ENCODE measurements around the gene APBB1IP. TPM values are rescaled to one million over a fixed set of nuclear protein-coding genes. Genes with fewer than 3 reads are reported as not detected.
"Not testable (repeated sequence)": the region's sequence is repeated elsewhere in the genome, so short reads cannot be mapped to it uniquely, and the experiment has no call there.

Gene APBB1IP
- total RNA-seq, 1 experiment from 2014 or later = not detected

DNA sequence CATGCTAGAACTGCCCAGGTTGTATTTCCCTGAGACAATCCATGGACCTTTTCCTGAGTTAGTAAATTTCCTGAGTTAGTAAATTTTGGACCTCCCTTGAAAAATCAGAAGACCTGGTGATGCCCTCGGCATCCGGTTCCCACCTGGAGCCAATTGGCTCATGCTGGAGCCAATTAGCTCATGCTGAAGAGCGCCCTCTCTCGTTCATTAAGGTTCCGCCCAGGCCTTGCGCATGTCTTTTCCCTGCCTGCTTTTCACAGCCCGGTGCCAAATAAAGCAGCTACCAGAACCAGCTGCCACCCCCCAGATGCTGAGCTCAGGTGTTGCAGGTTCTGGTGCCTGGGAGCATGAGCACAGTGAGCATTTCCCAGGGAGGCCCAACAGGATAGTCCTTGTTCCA, 96.2 kb downstream of the APBB1IP start:
- DNase-seq (ENCODE audit: low spot score) = no peak
- in situ Hi-C loops (cut with HindIII; ENCODE audit: low sequenced_read_pairs) = no loop called here

DNA sequence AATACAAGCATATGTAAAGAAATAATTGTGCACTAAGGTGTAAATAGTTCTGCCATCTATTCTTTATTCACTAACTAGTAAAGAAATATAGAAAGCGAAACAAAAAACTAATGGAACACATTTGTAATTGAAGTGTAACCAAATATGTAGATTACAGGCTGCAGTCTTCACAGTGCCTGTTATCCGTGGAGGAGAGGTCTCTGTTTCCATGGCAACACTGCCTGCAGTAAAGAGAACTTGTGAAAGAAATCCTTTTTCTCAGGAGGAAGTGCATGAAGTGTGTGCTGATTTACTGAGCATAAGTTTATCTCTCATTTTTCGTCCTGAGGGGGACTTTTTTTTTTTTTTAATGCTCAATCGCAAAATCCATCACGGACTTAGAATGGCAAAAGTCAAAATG, 102.5 kb downstream of the APBB1IP start:
- in situ Hi-C loops (cut with HindIII; ENCODE audit: low sequenced_read_pairs) = no loop called here
- no peak for DNase-seq (ENCODE audit: low spot score)

DNA sequence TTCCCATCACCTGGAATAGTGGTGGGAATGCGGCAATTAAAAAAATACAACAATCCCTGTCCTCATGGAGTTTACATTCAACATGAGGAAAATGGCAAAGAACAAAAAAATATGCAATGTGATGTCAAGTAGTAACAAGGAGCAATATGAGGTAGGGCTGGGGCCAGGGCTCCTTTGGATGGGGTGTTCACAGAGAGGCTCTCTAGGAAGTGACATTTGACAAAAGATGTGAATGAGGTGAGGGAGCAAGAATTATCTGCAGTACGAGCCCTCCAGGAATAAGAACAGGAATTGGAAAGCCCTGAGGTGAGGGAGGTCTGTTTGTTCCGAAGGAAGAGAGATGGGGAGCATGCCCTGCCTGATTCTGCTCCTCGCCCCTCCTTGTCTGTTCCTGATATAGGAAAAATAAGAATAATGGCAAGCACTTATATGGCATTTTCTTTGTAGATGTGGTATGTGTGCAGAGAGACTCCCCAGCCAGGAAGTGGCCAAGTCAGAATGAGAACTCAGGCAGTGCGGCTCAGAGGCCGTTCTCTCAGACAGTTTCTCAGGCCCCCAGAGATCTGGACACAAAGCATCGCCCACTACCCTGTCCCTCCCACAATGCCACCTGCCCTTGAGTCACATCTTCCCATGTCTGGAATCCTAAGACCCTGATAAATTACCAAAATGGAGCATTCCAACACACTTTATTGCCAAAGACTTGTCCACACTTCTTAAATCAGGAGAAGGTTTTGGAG, 105.6 kb downstream of the APBB1IP start:
- DNase-seq (ENCODE audit: low spot score) = no peak
- in situ Hi-C loops (cut with HindIII; ENCODE audit: low sequenced_read_pairs) = no loop called here

DNA sequence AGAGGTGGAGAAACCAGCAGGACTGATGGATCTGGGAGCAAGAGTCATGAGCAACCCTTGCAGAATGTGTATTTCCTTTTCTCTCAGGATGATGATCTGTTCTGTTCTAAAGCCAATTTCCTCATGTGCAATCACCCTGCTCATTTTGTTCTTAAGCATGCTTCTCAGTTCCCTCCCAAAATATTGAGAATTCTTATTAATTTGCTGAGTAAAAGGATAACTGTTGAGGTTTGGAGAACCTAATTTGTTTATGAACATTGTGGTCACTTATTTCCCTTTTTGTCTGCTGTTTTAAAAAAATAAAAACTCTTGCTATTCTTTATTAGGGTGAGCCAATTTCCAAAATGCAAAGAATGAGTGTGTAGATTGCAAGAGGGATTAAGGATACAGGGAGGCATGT, 106.8 kb downstream of the APBB1IP start:
- DNase-seq (ENCODE audit: low spot score) = no peak
- in situ Hi-C loops (cut with HindIII; ENCODE audit: low sequenced_read_pairs) = no loop called here

DNA sequence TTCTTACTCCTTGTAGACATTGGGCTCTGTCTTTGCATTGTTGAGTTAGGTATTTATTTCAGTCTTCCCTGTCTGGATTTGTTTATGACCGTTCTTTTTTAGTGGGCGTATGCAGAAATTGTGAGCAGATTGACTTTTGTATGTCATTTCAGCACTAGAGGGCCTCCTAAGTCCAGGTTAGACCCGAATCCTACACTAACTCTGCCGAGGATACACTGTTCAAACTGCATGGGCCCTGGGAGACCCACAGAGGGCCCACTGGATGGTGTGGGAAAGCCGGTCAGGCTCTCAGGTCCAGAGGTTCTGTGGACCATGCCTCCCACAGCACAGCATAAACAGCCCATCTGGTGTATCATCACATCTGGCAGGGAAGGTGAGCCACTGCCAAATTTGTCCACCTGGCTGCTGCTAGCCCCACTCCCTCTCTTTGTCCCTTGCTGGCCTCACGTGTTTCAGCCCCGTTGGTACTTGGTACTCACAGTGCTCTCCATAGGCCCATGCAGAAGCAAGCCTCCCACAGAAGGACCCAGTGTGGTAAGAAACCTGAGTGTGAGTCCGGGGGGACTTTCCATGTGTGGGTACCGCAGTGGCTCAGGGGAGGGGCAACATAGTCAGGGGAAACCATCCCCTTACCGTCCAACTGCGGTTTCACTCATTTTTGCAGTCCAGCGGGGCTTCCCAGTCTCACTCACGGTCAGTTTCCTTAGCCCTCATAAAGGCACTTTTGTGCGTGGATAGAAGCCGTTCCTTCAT, 112.8 kb downstream of the APBB1IP start:
- no peak for DNase-seq (ENCODE audit: low spot score)
- in situ Hi-C loops (cut with HindIII; ENCODE audit: low sequenced_read_pairs) = no loop called here

DNA sequence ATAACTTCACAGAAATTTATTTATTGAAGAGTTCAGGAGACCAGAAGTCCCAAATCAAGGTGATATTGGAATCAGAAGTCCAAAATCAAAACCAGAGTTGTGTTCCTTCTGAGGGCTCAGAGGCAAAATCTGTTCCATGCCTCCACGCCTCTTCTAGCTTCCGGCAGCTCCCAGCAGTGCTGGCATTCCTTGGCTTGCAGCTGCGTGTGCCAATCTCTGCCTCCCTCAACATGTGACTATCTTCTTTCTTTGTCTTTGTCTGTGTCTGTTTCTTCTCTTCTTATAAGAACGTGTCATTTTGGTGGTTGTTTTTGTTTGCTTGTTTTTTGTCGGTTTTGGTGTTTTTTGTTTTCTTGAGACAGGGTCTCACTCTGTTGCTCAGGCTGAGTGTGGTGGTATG, 116.1 kb downstream of the APBB1IP start:
- DNase-seq (ENCODE audit: low spot score) = no peak

DNA sequence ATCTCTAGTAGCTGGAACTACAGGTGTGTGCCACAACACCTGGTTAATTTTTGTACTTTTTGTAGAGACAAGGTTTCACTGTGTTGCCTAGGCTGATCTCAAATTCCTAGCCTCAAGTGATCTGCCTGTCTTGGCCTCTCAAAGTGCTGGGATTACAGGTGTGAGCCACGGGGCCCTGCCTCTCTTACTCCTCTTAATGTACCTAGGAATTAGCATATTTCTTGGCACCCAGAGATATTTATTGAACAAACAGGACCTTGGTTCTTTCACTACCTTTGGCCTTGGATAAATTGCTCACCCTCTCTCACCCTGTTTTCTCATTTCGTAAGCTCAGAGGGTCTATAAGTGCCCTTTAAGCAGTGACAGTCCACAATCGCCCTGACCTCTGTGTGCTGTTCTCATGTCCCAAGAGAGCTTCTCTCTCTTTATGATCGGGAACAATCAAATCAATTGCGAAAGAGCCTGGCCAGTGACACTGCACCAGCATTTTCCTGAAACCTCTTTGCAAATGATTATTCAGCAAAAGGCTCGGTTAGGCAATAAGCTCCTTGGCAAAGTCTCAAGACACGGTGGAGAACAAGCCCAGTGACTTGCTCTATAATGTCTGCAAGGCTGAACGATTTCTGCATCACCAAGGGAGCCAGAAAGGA, 117.7 kb downstream of the APBB1IP start:
- in situ Hi-C loops (cut with HindIII; ENCODE audit: low sequenced_read_pairs) = no loop called here
- no peak for DNase-seq (ENCODE audit: low spot score)

More for the DNA sequence above, 116.1 kb downstream of the APBB1IP start:
- in situ Hi-C loops (cut with HindIII; ENCODE audit: low sequenced_read_pairs) = no loop called here

DNA sequence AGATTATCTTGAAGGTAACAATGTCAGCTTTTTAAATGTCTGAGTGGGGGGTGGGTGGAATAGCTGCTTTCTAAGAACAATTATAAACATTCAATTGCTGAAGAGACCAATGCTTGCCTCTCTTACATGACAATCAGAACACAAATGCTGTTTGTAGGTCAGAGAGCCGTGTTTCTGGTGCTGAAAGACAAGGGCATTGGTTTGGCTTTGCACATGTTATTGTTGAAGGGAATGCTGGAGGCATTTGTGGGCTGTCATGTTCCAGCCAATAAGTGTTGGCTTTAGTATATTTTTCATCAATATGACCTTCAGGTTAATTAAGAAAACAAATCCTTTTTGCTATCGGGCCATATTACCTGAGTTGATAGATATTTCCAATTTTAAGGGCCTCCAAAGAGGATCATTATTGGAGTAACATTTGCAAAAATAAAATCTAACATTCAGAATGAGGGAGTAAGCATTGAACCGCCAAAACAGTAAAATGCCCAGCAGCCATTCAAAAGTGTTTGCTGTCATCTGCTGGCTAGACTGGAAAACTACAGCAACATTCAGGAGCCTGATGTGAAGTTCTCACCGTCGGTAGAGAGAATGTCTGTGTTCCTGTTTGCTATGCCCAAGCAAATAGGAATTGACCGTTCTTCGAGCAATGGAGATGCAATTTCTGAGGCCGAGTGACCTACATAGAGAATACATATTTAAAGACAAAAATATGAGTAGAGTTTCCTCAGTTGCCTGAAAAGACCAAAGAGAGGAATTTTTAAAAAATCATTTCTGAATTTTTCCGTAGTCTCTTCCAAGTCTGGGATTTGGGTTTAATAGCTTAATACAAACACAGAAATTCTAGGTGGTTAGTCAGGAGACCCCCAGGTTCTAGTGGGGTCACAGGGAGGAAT, 118.9 kb downstream of the APBB1IP start:
- in situ Hi-C loops (cut with HindIII; ENCODE audit: low sequenced_read_pairs) = no loop called here
- peak; percentile 48 for DNase-seq (ENCODE audit: low spot score)

DNA sequence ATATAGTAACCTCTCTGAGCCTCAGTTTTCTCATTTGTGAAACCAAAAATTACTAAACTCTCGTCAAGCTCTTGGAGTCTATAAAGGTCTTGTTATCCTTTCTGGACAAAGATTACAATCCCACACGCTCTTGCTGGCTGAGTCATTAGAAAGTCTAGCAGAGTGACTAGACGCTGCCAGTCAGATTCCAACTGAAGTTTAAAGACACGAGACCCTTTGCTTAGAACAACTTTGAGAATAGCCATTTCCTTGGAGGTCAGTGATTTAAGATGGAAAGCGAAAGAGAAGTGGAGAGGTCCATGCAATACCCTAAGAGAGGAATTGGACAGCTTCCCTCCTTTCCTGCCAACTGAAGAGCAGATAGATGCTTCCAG, 119.5 kb downstream of the APBB1IP start:
- in situ Hi-C loops (cut with HindIII; ENCODE audit: low sequenced_read_pairs) = no loop called here
- DNase-seq (ENCODE audit: low spot score) = no peak

DNA sequence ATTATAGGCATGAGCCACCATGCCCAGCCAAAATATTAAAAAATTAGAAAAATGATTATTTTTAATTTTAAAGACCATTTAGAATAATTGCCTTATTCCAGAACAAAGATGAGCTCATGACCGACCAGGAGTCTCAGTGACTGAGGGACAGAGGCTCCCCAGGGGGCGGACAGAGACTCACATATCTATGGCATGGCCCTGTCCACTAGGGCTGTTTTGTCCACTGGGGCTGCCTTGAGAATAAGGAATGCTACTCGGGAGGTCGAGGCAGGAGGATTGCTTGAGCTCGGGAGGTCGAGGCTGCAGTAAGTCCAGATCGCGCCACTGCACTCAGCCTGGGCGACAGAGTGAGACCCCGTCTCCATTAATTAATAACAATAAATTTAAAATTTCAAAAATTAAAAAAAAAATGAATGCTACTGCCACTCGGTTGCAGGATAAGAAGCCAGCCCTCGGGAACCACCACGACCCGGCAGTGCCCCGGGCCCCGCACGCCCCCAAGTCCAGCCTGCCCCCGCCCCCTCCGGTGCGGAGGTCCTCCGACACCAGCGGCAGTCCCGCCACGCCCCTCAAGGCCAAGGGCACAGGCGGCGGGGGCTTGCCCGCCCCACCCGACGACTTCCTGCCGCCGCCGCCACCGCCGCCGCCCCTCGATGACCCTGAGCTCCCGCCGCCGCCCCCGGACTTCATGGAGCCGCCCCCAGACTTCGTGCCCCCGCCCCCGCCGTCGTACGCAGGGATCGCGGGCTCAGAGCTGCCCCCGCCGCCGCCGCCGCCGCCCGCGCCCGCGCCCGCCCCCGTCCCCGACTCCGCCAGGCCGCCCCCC, 128.6 kb downstream of the APBB1IP start:
- DNase-seq (ENCODE audit: low spot score) = no peak
- in situ Hi-C loops (cut with HindIII; ENCODE audit: low sequenced_read_pairs) = no loop called here

DNA sequence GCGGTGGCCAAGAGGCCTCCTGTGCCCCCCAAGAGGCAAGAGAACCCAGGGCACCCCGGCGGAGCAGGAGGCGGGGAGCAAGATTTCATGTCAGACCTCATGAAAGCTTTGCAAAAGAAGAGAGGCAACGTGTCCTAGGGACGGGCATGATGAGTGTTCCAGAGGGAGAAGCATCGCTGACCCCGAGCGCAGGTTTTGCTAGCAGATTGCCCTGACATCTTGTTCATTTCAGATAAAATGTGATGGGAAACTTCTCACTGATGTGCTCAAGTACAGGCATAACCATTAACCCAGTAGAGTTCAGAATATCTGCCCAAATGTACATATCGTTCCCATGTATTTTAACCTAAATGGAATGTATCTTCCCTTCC, 129.2 kb downstream of the APBB1IP start:
- DNase-seq (ENCODE audit: low spot score) = no peak
- in situ Hi-C loops (cut with HindIII; ENCODE audit: low sequenced_read_pairs) = no loop called here

DNA sequence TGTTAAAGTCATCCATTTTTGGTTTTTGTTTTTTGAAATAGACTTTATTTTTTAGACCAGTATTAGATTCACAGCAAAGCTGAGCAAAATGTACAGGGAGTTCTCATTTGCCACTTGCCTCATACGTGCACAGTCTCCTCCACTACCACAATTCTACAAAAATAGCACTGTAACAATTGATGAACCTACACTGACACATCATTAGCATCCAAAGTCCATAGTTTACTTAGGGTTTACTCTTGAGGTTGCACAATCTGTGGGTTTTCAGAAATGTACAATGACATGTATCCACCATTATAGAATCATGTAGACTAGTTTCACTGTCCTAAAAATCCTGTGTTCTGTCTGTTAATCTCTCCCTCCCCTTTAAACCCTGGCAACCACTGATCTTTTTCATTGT, 133.5 kb downstream of the APBB1IP start:
- in situ Hi-C loops (cut with HindIII; ENCODE audit: low sequenced_read_pairs) = no loop called here

DNA sequence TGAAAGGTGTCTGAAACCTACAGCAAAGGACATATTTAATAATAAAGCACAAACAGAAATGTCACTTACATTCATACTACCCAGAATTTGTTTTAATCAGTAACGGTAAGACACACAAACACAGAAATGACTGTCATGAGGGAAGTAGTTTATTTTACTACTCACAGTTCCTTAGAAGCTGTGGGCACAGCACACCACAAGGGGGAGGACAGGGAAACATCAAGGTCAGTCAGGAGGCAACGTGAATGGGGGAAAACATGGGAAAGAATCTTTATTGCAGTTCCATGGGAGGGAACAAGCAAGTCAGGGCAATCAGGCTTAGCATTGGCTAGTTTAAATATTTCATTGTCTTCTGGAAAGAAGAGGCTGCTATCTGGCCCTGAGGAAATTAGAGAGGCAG, 135.5 kb downstream of the APBB1IP start:
- DNase-seq (ENCODE audit: low spot score) = no peak
- in situ Hi-C loops (cut with HindIII; ENCODE audit: low sequenced_read_pairs) = no loop called here

More for the DNA sequence above, 133.5 kb downstream of the APBB1IP start:
- DNase-seq (ENCODE audit: low spot score) = no peak

DNA sequence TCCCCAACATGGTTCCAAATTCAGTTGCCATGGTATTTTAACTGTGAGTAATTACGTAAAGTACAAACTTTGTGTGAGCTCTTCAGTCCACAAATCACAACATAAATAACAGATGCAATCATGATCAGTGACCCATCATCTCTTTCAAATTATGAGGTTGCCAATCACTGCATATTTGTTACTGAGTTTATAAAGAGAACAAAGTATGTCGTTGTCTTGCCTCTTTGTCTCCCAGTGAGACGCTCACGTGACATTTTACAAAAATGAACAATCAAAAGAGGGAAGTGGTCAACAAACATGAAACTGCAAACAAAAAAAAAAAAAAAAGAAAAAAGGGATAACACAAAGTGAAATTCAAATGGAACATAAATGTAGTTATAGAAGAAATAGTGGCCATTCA, 136.6 kb downstream of the APBB1IP start:
- in situ Hi-C loops (cut with HindIII; ENCODE audit: low sequenced_read_pairs) = no loop called here
- no peak for DNase-seq (ENCODE audit: low spot score)

DNA sequence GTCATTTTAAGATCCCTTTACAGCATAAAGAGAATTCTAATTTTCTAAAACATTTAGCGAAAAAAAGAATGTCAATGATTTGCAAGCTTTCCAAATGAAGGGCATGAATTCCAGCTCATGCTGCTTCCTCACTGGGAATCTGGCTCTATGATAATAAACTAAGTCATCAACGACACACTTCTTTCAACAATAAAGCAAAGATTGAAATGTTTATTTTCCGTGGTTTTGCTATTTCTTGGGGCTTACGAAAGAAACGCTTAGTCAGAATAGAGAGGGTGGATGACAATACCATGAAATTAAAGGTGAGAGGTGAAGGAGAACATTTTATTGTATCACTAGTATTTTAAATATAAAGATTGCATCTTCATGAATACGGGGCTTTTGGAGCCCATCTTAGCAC, 140.2 kb downstream of the APBB1IP start:
- in situ Hi-C loops (cut with HindIII; ENCODE audit: low sequenced_read_pairs); DNase-seq (ENCODE audit: low spot score): not testable (repeated sequence)

DNA sequence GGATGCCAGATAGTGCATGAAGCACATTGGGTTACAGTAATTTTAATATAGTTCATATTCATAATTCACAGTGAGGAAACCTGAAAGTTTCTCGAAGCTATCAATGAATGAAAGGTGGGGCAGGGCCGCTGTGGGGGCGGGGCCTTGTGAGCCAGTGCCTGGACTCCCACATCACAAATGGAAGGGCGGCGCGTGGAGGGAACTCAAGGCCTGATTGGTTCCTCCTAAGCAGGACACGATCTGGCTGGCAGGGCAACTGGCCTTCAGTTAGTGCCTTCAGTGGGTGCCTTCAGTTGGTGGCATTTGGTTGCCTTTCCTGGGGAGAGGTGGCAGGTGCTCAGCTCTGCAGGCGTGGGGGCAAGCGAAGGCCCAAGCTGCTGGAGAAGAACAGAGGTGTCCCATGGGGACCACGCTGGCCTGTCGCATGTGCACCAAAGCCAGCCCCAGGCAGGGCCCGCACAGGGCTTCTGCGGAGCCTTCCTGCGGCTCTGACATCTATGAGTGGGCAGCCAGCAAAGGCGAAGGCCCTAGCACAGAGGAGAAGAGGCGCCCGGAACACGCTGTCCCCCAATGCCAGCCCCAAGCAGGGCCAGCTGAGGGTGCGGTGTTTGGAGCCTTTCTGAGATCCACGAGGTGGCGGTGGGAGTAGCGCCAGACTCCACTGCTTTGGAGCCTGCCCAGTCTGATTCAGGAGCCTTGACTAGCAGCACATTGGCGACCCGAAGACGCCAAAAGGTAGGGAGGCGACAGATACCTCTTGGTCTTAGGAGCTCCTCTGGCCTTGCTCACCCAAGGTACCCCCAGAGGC, 141.3 kb downstream of the APBB1IP start:
- in situ Hi-C loops (cut with HindIII; ENCODE audit: low sequenced_read_pairs) = no loop called here
- no peak for DNase-seq (ENCODE audit: low spot score)

DNA sequence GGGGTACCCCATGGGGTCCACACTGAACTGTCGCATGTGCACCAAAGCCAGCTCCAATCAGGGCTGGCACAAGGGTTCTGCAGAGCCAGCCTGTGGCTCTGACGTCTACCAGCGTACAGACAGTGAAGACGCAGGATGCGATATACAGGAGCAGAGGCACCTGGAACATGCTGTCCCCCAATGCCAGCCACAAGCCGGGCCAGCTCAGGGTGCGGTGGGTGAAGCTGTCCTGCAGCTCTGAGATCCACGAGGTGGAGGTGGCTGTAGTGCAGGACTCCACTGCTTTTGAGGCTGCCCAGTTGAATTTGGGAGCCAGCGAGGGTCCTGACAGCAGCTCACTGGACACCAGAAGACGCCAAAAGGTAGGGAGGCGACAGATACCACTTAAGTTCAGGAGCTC, 148.1 kb downstream of the APBB1IP start:
- DNase-seq (ENCODE audit: low spot score) = no peak
- in situ Hi-C loops (cut with HindIII; ENCODE audit: low sequenced_read_pairs) = no loop called here

DNA sequence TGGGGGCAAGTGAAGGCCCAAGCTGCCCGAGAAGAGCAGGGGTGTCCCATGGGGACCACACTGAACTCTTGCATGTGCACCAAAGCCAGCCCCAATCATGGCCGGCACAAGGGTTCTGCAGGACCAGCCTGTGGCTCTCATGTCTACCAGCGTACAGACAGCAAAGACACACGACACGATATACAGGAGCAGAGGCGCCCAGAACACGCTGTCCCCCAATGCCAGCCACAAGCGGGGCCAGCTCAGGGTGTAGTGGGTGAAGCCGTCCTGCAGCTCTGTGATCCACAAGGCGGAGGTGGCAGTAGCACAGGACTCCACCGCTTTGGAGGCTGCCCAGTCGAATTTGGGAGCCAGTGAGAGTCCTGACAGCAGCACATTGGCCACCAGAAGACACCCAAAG, 150.5 kb downstream of the APBB1IP start:
- no peak for DNase-seq (ENCODE audit: low spot score)
- in situ Hi-C loops (cut with HindIII; ENCODE audit: low sequenced_read_pairs) = no loop called here
